Measurements from ENCODE around the gene COL23A1.

DNA sequence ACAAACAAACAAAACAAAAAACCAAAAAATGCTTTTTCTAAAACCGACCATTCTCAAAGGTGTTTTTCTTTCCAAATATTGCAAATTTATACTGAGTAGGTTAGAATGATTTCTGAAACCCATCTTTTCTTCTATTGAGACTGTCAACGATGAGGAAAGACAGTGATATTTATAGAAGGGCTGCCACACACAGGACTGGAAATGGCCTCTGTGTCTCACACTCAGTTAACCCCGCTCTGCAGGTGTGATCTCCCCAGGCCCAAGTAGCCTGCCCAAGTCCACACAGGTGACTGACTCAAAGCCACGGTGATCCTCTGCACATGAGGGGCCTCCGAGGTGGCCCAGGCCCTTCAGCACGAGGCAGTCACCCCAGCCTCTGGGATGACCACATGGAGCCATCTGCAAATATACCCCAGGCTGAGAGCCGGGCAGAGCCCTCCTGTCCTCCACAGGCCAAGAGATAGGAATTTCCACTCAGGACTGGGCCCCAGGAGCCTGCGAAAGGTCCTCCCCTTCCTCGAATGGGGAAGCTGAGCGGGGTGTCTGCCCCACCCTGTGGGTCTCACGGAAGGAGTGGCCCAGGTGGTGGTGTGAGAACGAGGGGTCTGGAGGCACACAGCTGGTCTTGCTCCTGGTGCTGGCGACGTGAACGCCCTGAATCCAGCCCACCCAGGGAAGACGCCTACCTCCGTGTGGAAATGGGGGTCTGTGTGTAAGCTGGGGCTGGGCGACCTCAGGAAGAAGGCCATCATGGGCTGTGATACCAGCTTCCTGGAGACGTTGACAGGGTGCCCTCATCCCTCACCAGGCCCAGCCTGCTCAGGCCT is 304.6 kb downstream of the COL23A1 start:
- TF ChIP-seq POLR2A (IDR thresholded peaks at IDR 0.05; ENCODE audit: low read depth, low read length): no peak
- TF ChIP-seq POLR2AphosphoS5 (IDR thresholded peaks at IDR 0.05; ENCODE audit: low read depth, low read length): no peak
- TF ChIP-seq SPI1 (IDR thresholded peaks at IDR 0.05; ENCODE audit: low read depth, low read length): no peak
- no peak for TF ChIP-seq TAF1 (IDR thresholded peaks at IDR 0.05; ENCODE audit: low read depth, low read length)
- no peak for TF ChIP-seq PAX5 (IDR thresholded peaks at IDR 0.05; ENCODE audit: insufficient read depth, low read length, severe bottlenecking)
